GM20000 (cell line): ENCODE data around the gene XYLB.

Experiments used
- DNase-seq: peaks from one replicate; pipeline ENCODE4 v3.0.0; 2012; ENCODE audit warnings: low spot score
- CTCF ChIP-seq: IDR thresholded peaks from 2 replicates; pipeline ENCODE4 v1.5.1; 2012; ENCODE audit warnings: mild to moderate bottlenecking, control low read depth; ENCODE audit errors: extremely low read depth, missing control alignments

Gene XYLB

DNA sequence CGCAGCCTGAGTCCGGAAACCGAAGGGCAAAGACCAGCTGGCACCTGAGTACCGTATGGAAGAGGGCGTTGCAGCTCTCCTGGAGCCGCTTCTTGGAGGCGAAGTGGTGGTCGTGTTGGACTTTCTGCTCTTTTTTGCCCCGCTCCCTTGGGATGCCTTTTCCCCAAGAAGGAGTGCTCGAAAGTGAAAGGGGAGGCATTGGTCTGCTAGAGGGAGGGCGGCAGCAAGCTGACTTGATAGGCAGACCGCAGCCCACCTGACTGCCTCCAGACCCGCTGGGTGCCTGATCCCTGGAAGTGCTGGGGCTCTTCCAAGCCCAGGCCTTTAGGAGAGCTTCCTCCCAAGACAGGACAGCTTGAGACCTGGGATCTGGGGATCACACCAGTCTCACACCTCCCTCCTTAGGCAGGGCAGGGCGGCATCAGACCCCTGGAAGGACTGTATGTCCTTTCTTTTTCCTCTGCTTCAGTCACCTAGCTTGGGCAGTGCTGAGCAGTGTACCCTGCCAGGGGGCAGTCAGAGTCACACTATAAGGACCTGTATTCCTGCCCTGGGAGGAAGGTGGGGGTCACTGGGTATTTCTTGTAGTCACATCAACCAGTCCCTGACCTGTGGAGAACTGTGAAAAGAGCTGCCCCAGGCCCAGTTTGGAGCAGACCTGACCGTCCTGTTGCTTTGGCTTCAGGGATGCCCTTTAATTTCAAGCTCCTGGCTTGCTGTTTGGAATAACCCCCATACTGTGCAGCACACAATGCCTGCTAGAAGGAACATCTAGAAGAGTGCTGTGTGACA, 109.2 kb downstream of the XYLB start:
- TF ChIP-seq CTCF, result no peak
- no peak for DNase-seq

DNA sequence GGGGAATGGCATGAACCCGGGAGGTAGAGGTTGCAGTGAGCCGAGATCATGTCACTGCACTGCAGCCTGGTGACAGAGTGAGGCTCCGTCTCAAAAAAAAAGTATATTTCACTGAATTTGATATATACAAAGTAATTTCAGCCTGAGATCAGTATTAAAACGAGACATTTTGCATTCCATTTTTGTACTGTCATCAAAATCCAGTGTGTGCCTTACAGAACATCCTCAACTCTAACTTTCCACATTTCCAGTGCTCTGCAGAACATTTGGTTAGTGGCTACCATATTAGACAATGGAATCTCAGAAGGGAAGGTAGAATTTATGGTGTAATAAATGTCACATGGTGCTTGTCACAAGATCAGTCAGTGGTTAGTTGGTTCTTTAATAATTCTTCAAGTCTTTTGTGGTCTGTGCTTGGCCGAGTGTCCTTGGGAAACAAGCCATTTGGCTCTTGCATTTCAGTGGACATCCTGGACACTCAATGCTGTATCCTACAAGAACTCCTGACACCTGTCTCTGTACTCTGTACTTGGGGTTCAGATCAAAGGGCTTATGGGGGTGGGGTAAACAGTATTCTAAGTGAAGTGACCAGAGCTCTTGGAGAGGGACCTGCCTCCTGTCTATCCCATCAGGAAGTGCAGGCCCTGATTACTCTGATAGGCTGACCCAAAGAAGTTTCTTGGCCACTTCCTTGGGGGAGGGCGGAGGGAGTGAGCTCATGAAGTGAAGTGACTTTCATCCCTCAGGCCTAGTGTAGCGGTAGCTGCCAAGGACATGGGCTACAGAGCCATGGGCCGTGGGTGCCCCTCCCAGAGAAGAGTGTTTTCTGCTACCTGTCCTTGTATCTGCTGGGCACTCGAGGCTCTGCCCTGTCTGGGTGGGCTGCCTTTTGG, 110.8 kb downstream of the XYLB start:
- no peak for TF ChIP-seq CTCF
- peak; percentile 6 for DNase-seq

DNA sequence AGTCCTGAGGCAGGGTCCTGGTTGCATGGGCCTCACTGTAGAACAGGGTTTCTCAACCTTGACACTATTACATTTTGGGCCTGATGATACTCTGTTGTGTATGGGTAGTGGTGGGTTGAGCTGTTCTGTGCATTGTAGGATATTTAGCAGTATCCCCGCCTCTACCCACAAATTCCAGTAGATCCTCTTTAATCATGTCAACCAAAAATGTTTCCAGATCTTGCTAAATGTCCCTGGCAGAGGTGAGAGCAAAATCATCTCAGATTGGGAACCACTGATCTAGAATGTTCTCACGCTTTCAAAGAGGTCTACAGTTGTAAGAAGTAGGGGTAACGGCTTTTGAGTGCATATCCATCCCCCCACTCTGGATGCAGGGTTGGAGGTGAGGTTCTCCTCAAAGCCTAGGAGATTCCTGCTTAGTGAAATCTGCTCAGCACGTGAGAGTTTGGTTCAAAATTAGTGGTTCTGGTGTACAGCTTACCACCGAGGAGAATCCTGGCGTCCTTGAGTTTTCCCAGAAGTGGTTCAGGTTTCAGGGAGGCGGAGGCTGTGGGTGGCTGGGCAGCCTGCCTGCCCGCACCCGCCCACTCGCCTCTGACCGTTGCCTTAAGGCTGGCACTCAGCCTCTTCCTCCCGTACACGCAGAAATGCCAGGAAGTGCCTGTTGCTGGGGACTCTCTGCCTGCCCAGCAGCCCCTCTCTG, 112.4 kb downstream of the XYLB start:
- no peak for TF ChIP-seq CTCF

GRCh38 chr3:38459499-38460048, 113.0 kb downstream of the XYLB start:
- TF ChIP-seq CTCF, result no peak
- peak; percentile 14 for DNase-seq

More for the DNA sequence above, 112.4 kb downstream of the XYLB start:
- peak; percentile 4 for DNase-seq

- TF ChIP-seq CTCF, result no peak
Observed at GRCh38 chr3:38460377-38461270, 114.0 kb downstream of the XYLB start.

More at GRCh38 chr3:38460377-38461270, 114.0 kb downstream of the XYLB start:
- no peak for DNase-seq
